GM12878 (cell line): Measurements from ENCODE around the gene TAF6. TPM values are rescaled to one million over a fixed set of nuclear protein-coding genes. Genes with fewer than 3 reads are reported as not detected.
"Not testable (repeated sequence)": the region's sequence is repeated elsewhere in the genome, so short reads cannot be mapped to it uniquely, and the experiment has no call there.

Experiments used
- ATAC-seq: fragments of 200-7000 bp; cut with Tn5 transposase; 3 replicates; pipeline ENCODE4 v1.9.1; 2020; ENCODE audit warnings: mild to moderate bottlenecking, moderate library complexity
- BruUV-seq: library from RNA; stranded (reverse); fragments of 400-500 nt; replicated peaks from 2 replicates; lab custom pipeline; 2021; lab: Mats Ljungman, UMichigan
- CTCF ChIA-PET: fragments of 300-600 bp; sonication (Branson Sonifier 250); formaldehyde crosslinking; extraction: SDS; loops from one replicate; lab custom pipeline; 2021; ENCODE audit warnings: inconsistent platforms; lab: Yijun Ruan, JAX
- POLR2A ChIA-PET: fragments of 350-600 bp; formaldehyde crosslinking; extraction: SDS; loops from one replicate; lab custom pipeline; 2021; ENCODE audit warnings: inconsistent platforms; lab: Charles Lee
- RAD21 ChIA-PET: fragments of 300-600 bp; sonication (Branson Sonifier 250); formaldehyde crosslinking; loops from one replicate; lab custom pipeline; 2023; ENCODE audit warnings: antibody characterized with exemption; ENCODE audit not compliant: unreplicated experiment; lab: Charles Lee
- SMC1A ChIA-PET: fragments of 300-600 bp; sonication (Branson Sonifier 250); formaldehyde crosslinking; loops from one replicate; lab custom pipeline; 2023; ENCODE audit not compliant: unreplicated experiment, uncharacterized antibody; lab: Charles Lee
- DNase-seq: peaks from one replicate; pipeline ENCODE4 v3.0.0-alpha.2; 2011; ENCODE audit warnings: low read depth, low spot score
- FAIRE-seq: peaks from 3 replicates; lab custom pipeline; 2011; peaks lifted over from hg19 to GRCh38; lab: Jason Lieb, UNC
- H2AFZ ChIP-seq: 2 replicates; pipeline ENCODE4 v1.6.0; 2011; ENCODE audit warnings: low read depth, low read length, control low read depth; ENCODE audit not compliant: control insufficient read depth
- H3K27ac ChIP-seq: 2 replicates; pipeline ENCODE4 v1.5.1; 2011; ENCODE audit warnings: control low read depth; ENCODE audit not compliant: control insufficient read depth, insufficient read depth
- H3K27me3 ChIP-seq, 2 experiments: replicated peaks in 1 of 2; 2 replicates each; pipeline versions ENCODE4 v1.6.0 to v1.6.1; 2011; ENCODE audit warnings: low read length in 1 of 2; ENCODE audit not compliant: control insufficient read depth in 2 of 2, insufficient read depth in 2 of 2
- H3K36me3 ChIP-seq, 2 experiments: 2 replicates each; pipeline ENCODE4 v1.5.1; 2011; ENCODE audit warnings: low read length in 1 of 2; ENCODE audit not compliant: control insufficient read depth in 2 of 2, insufficient read depth in 2 of 2
- H3K4me1 ChIP-seq: 2 replicates; pipeline ENCODE4 v1.6.1; 2011; ENCODE audit warnings: mild to moderate bottlenecking, low read length, moderate library complexity, mixed read lengths; ENCODE audit not compliant: control insufficient read depth, insufficient read depth
- H3K4me2 ChIP-seq: 2 replicates; pipeline ENCODE4 v1.6.0; 2011; ENCODE audit warnings: control low read depth; ENCODE audit not compliant: control insufficient read depth, insufficient read depth
- H3K4me3 ChIP-seq: fragments of 200-600 bp; sonication (generic); 2 replicates; pipeline ENCODE4 v1.5.1; 2016
- H3K79me2 ChIP-seq: 2 replicates; pipeline ENCODE4 v1.6.0; 2011; ENCODE audit warnings: low read length; ENCODE audit not compliant: control insufficient read depth, insufficient read depth
- H3K9ac ChIP-seq: 2 replicates; pipeline ENCODE4 v1.8.0; 2011; ENCODE audit warnings: low read length, control low read depth, mixed read lengths; ENCODE audit not compliant: control insufficient read depth, insufficient read depth
- H3K9me3 ChIP-seq: replicated peaks from 3 replicates; pipeline ENCODE4 v1.5.1; 2011; ENCODE audit warnings: mild to moderate bottlenecking, low read length; ENCODE audit not compliant: control insufficient read depth, insufficient read depth
- H4K20me1 ChIP-seq: 2 replicates; pipeline ENCODE4 v1.6.0; 2011; ENCODE audit not compliant: control insufficient read depth, insufficient read depth
- IKZF1 ChIP-seq: fragments of 450-650 bp; conservative IDR thresholded peaks from 2 replicates; pipeline ENCODE4 v1.6.1; 2017; ENCODE audit warnings: antibody characterized with exemption, mild to moderate bottlenecking
- PML ChIP-seq: IDR thresholded peaks from 2 replicates; pipeline ENCODE4 v1.6.1; 2012; ENCODE audit warnings: low read length, inconsistent platforms
- POU2F2 ChIP-seq: IDR thresholded peaks from 3 replicates; pipeline ENCODE4 v1.6.1; 2011; ENCODE audit warnings: low read depth, mild to moderate bottlenecking, low read length, borderline replicate concordance
- SKIL ChIP-seq: fragments of 450-650 bp; IDR thresholded peaks from 2 replicates; pipeline ENCODE4 v1.6.1; 2017; ENCODE audit warnings: mild to moderate bottlenecking, low read depth, inconsistent platforms; ENCODE audit not compliant: poor library complexity, severe bottlenecking
- ZBED1 ChIP-seq: IDR thresholded peaks from 2 replicates; pipeline ENCODE4 v1.6.1; 2016; ENCODE audit warnings: borderline replicate concordance
- ZNF622 ChIP-seq: fragments of 450-650 bp; IDR thresholded peaks from 2 replicates; pipeline ENCODE4 v1.6.1; 2017; ENCODE audit warnings: mild to moderate bottlenecking, inconsistent platforms
- WGBS: methylation state at CpG from one replicate; pipeline ENCODE4 v1.1.6; 2016; ENCODE audit warnings: low lambda C conversion rate; ENCODE audit not compliant: insufficient replicate concordance, insufficient coverage; ENCODE audit errors: missing lambda C conversion rate; 5-methylcytosine and 5-hydroxymethylcytosine counted together
- in situ Hi-C: fragments of 300-500 bp; cut with MboI; formaldehyde crosslinking; loops from 9 replicates; pipeline ENCODE4 v1.14.3; 2018; ENCODE audit warnings: mixed read lengths
- intact Hi-C: fragments of 100-400 bp; cut with micrococcal nuclease; formaldehyde crosslinking; loops from one replicate; pipeline ENCODE4 v1.14.2; 2022; ENCODE audit not compliant: unreplicated experiment
- polyA plus RNA-seq, 11 experiments: library from polyadenylated mRNA; depleted of rRNA in 4 of 11; unstranded in 6 of 11; stranded (reverse) in 5 of 11; fragments of >200 nt; fragmentation: Nextera tagmentation in 4 of 11; fragmentation: Illumina TruSeq in 1 of 11; extraction: Ambion mirVana in 4 of 11; extraction: Trizol in 1 of 11; gene quantifications; 1 replicate in 1 of 11; 2 replicates in 10 of 11; pipeline versions ENCODE4 v1.2.1 to v1.2.3, GENCODE V29; 2011 to 2016; ENCODE audit warnings: inconsistent platforms in 2 of 11, missing spikeins in 2 of 11, low read depth in 1 of 11
- total RNA-seq, 4 experiments: library from RNA; depleted of rRNA in 3 of 4; stranded (reverse); fragments of >200 nt in 3 of 4; fragmentation: Illumina TruSeq in 1 of 4; extraction: Trizol in 1 of 4; gene quantifications; 2 replicates each; pipeline versions ENCODE4 v1.2.1 to v1.2.3, GENCODE V29; 2013 to 2021

The TAF6 gene
- total and polyA plus RNA-seq, 10 of the 15 experiments (the other 5 are each of a cell fraction or from before 2014, with no cell fraction given), result 0.27 to 42.6 (median 17.0) TPM

- in situ Hi-C loops, result no loop called here
- CTCF ChIA-PET, result interaction anchor here (0.6 to 5.7 kb wide), 4 partner anchors 9 to 227 kb away, joined by 3 to 43 read pairs (median 6); no protein-coding TSS in a partner anchor
- Histone ChIP-seq H3K27me3 (no peaks in the 10 kb centered on the region), H3K4me2 (no peak overlapping the region), H3K9me3 (no peaks in the 10 kb centered on the region), H3K9ac (no peak overlapping the region), H3K4me3 (no peak overlapping the region), H3K36me3 (no peaks in the 10 kb centered on the region; a peak in 2 of 4 replicates), H4K20me1 (no peaks in the 10 kb centered on the region), H3K27ac (no peak overlapping the region), H3K4me1 (peaks cover 5% of the 10 kb centered on the region; the same call in 1 of the 2 replicates), H3K79me2 (peaks cover 18% of the 10 kb centered on the region), H2AFZ (no peak overlapping the region)
- RAD21 ChIA-PET, result interaction anchor here (1.8 to 2.4 kb wide), 2 partner anchors 9 to 13 kb away, joined by 7 to 17 read pairs; no protein-coding TSS in a partner anchor
- DNase-seq, result no peak
- intact Hi-C loops, result loop anchor here (5.0 kb wide), 1 partner anchor 70 kb away; the partner anchor contains the start of gene PVRIG
- no peak for FAIRE-seq
- TF ChIP-seq ZNF622, result no peak
- TF ChIP-seq IKZF1, result no peak
- TF ChIP-seq SKIL, result no peak
- TF ChIP-seq ZBED1, result no peak
- TF ChIP-seq POU2F2, result no peak
- no peak for TF ChIP-seq PML
- ATAC-seq, result no peak
- WGBS, result 97% methylated on average over 2 of the region's 2 CpGs
- POLR2A ChIA-PET, result interaction anchor here (0.7 to 2.3 kb wide), 12 partner anchors 11 to 73 kb away, joined by 3 to 28 read pairs (median 5); partner anchors contain the start of genes AP4M1, COPS6, MCM7 and PVRIG
- SMC1A ChIA-PET, result interaction anchor here (1.2 to 1.8 kb wide), 3 partner anchors 9 to 63 kb away, joined by 4 to 7 read pairs (median 4); no protein-coding TSS in a partner anchor
- no TSS peak for BruUV-seq
Measured at GRCh38 chr7:100147278-100147677, 28.1 kb upstream of the TAF6 start.

- ChIA-PET SMC1A (interaction anchor here (1.0 to 1.8 kb wide), 2 partner anchors 8 to 261 kb away, joined by 3 to 7 read pairs; no protein-coding TSS in a partner anchor), CTCF (interaction anchor here (0.7 to 5.7 kb wide), 3 partner anchors 10 to 17 kb away, joined by 3 to 43 read pairs (median 7); no protein-coding TSS in a partner anchor), POLR2A (interaction anchor here (0.6 to 1.7 kb wide), 5 partner anchors 17 to 371 kb away, joined by 3 to 5 read pairs (median 3); no protein-coding TSS in a partner anchor)
- RAD21 ChIA-PET, H3K27ac ChIP-seq, H4K20me1 ChIP-seq, in situ Hi-C loops, DNase-seq, H2AFZ ChIP-seq, ATAC-seq, H3K4me1 ChIP-seq, H3K36me3 ChIP-seq, H3K9me3 ChIP-seq, H3K4me3 ChIP-seq, BruUV-seq, FAIRE-seq, H3K27me3 ChIP-seq, H3K9ac ChIP-seq, H3K4me2 ChIP-seq: not testable (repeated sequence)
- 94% methylated on average over 4 of the region's 4 CpGs for WGBS
- H3K79me2 ChIP-seq, result peaks cover 17% of the 10 kb centered on the region
- intact Hi-C loops, result loop anchor here (5.0 kb wide), 1 partner anchor 71 kb away; the partner anchor contains the start of gene PVRIG
Measured at GRCh38 chr7:100146350-100146749, 27.2 kb upstream of the TAF6 start.
